GM19099 (cell line): ENCODE results near the gene TBC1D1.

Source experiments
- POLR2A ChIP-seq: IDR thresholded peaks from 3 replicates; pipeline ENCODE4 v1.6.1; 2011; ENCODE audit warnings: low read depth; ENCODE audit not compliant: insufficient read length; ENCODE audit errors: extremely low read depth

Gene TBC1D1

GRCh38 chr4:38050560-38051350 lies 159.9 kb downstream of the TBC1D1 start:
- TF ChIP-seq POLR2A = no peak

- TF ChIP-seq POLR2A = no peak
Measured at GRCh38 chr4:38055566-38055965, 164.7 kb downstream of the TBC1D1 start.

- TF ChIP-seq POLR2A = no peak
Measured at GRCh38 chr4:38056011-38056685, 165.3 kb downstream of the TBC1D1 start.

GRCh38 chr4:38058151-38058550 lies 167.3 kb downstream of the TBC1D1 start:
- TF ChIP-seq POLR2A = no peak

- TF ChIP-seq POLR2A = no peak
Measured at GRCh38 chr4:38060829-38061431, 170.0 kb downstream of the TBC1D1 start.

GRCh38 chr4:38062088-38062775 lies 171.3 kb downstream of the TBC1D1 start:
- TF ChIP-seq POLR2A = no peak

- TF ChIP-seq POLR2A = no peak
Measured at GRCh38 chr4:38062776-38063097, 171.9 kb downstream of the TBC1D1 start.

GRCh38 chr4:38065176-38065575 lies 174.3 kb downstream of the TBC1D1 start:
- TF ChIP-seq POLR2A = no peak

GRCh38 chr4:38065900-38066299 lies 175.0 kb downstream of the TBC1D1 start:
- no peak for TF ChIP-seq POLR2A

GRCh38 chr4:38067499-38067898 lies 176.6 kb downstream of the TBC1D1 start:
- no peak for TF ChIP-seq POLR2A

- TF ChIP-seq POLR2A = no peak
Measured at GRCh38 chr4:38068107-38068506, 177.2 kb downstream of the TBC1D1 start.

GRCh38 chr4:38069271-38069760 lies 178.4 kb downstream of the TBC1D1 start:
- TF ChIP-seq POLR2A = no peak

GRCh38 chr4:38071801-38072431 lies 181.0 kb downstream of the TBC1D1 start:
- TF ChIP-seq POLR2A = no peak

- no peak for TF ChIP-seq POLR2A
Measured at GRCh38 chr4:38072578-38072977, 181.7 kb downstream of the TBC1D1 start.

GRCh38 chr4:38073596-38074234 lies 182.8 kb downstream of the TBC1D1 start:
- no peak for TF ChIP-seq POLR2A
